ENCODE results near the gene ZC3H7A.

GRCh38 chr16:11774065-11774626, 22.9 kb downstream of the ZC3H7A start:
- TF ChIP-seq CTCF (conservative IDR thresholded peaks at IDR 0.05; ENCODE audit: low read depth, low read length) (no peak), EZH2 (IDR thresholded peaks at IDR 0.05; ENCODE audit: borderline replicate concordance, low read depth, low read length, poor library complexity, severe bottlenecking) (no peak)
